GM19438 (cell line): ENCODE measurements around the gene CERKL.
"Not testable (repeated sequence)": the region's sequence is repeated elsewhere in the genome, so short reads cannot be mapped to it uniquely, and the experiment has no call there.

Source experiments
- ATAC-seq: cut with Tn5 transposase; IDR thresholded peaks from one replicate; pipeline ENCODE4 v1.9.1; 2021; ENCODE audit warnings: low read depth; ENCODE audit not compliant: unreplicated experiment

The CERKL gene, protein sequence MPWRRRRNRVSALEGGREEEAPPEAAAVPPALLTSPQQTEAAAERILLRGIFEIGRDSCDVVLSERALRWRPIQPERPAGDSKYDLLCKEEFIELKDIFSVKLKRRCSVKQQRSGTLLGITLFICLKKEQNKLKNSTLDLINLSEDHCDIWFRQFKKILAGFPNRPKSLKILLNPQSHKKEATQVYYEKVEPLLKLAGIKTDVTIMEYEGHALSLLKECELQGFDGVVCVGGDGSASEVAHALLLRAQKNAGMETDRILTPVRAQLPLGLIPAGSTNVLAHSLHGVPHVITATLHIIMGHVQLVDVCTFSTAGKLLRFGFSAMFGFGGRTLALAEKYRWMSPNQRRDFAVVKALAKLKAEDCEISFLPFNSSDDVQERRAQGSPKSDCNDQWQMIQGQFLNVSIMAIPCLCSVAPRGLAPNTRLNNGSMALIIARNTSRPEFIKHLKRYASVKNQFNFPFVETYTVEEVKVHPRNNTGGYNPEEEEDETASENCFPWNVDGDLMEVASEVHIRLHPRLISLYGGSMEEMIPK

DNA sequence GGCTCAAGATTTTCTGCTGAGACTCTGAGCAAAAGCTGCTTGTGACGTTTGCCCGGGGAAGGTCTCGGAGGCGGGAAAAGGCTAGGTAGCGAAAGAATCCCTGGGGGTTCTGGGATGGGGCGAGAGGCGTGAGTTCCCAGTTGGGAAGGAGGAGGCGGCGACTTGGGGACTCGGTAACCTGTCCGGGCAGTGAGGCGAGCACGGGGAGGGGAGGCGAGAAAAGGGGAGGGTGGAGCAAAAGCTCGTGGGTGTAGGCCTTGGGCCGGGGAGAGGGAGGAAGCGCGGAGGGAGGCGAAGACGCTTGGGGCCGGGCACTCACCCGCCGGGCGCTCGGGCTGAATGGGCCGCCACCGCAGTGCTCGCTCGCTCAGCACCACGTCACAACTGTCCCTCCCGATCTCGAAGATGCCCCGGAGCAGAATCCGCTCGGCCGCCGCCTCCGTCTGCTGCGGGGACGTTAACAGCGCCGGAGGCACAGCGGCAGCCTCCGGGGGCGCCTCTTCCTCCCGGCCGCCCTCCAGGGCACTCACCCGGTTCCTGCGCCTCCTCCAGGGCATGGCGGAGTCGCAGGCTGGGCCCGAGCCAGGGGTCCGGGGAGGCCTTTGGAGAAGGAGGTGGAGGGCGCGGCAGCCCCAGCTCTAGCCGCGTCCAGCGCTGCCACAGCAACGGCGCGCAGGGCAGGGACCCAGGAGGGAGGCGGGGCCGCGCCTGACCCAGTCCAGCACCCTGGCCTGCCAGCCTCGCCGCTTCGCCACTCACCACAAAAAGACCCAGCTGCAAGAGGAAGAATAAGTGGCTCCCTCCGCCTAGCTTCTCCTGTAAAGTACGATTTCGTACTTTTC lies at the start of gene CERKL:
TSS of gene CERKL (minus strand) at position 656 of the 842 bp plus-strand sequence. CDS start at position 557, 99 bp downstream.
- ATAC-seq, result peak; percentile 93

DNA sequence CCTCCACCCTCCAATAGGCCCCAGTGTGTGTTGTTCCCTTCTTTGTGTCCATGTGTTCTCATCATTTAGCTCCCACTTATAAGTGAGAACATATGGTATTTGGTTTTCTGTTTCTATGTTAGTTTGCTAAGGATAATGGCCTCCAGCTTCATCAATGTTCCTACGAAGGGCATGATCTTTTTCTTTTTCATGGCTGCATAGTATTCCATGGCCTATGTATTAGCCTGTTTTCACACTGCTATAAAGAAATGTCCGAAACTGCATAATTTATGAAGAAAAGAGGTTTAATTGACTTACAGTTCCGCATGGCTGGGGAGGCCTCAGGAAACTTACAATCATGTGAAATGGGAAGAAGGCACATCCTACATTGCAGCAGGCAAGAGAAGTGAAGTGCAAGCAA lies 45.6 kb upstream of the CERKL start:
- not testable (repeated sequence) for ATAC-seq

DNA sequence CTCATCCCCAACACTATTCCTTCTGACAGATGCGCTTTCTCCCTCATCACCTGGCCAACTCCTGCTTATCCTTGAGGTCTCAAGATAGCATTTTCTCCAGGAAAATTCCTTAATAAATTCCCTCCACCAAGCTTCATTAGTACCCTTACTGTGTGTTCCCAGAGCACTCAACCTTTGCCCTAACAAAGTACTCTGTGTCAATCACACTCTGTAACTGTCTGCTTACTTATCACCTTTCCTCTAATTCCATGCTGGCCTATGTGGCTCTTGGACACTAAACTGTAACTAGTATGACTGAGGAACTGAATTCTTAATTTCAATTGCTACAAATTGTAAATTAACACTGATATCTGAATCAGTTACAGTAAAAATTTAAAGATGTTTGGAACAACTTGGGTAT lies 41.3 kb upstream of the CERKL start:
- ATAC-seq, result no peak

DNA sequence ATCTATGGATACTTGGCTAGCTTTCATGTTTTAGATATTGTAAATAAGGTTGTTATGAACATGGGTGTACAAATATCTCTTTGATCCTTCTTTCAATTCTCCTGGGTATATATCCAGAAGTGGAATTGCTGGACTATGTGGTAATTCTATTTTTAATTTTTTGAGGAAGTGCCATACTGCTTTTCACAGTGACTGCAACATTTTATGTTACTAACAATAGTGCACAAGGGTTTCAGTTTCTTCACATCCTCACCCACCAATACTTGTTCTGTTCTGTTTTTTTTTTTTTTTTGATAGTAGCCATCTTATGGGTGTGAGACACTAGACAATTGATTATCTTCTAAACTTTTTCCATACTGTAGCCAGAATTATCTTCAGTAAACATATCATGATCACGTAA lies 40.7 kb upstream of the CERKL start:
- no peak for ATAC-seq

DNA sequence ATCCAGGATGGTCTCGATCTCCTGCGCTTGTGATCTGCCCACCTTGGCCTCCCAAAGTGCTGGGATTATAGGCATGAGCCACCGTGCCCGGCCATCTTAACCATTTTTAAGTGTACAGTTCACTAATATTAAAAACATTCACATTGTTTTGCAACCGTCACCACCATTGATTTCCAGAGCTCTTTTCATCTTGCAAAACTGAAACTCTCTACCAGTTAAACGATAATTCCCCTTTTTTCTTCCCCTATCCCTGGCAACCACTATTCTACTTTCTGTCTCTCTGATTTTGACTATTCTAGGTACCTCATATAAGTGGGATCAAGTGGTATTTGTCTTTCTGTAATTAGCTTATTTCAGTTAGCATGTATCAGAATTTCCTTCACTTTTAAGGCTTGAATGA lies 40.2 kb upstream of the CERKL start:
- ATAC-seq, result no peak

DNA sequence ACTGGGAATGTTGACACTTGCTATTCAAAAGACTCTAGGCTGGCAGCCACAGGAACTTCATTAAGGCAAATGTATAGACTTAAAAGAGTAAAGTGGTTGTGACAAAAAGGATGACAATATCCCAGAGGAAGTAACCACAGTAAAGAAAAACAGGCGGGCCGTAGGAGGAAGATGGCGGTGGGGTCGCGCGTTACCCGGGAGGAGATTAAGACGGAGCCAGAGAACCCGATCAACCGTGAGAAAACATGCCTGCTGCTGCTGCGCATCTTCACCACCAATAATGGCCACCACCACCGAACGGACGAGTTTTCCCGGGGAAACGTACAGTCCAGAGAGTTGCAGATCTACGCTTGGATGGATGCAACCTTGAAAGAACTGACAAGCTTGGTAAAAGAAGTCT lies 37.4 kb upstream of the CERKL start:
- ATAC-seq, result no peak

DNA sequence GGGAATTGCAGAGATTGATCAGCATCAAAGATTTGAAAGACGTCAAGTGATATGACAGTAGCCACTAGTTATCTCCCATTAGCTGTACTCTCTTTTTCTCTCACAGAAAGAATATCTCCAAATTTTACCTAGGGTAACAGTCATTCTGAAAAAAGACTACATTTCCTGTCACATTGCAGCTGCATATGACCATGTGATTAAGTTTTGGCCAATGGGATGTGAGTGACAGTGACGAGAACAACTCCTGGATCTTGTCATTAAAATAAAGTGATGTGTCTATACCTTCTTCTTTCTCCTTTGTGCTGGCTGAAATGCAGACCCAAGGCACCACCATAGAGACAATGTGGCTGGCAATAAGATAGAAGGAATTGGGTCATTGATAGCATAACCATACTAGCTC lies 34.0 kb upstream of the CERKL start:
- no peak for ATAC-seq

DNA sequence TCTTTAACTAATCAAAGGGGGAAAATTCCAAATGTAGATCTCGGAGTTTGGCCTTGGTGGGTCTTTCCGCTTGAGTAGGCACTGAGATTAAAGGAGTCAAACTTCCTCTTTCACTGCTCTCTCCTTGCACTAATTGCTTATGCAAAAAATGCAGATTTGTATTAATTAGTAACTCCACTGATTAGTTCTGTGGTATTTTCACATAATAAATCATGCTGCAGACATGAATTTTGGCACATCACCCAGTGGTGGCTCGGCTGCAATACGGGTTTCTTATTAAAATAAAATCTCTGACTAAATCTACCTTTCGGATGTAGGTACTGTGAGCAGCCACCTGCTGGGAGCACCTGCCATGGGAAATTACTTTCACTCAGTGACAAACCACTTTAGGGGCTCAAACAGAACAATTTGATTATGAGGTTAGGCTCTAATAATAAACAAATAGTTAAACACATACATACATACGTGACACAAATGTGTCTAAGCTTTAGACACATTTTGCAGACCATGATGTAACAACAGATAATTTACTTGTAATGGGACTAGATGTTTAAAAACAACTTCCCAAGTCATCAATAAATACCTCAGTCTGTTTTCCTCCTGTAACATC lies 29.8 kb upstream of the CERKL start:
- ATAC-seq, result no peak

DNA sequence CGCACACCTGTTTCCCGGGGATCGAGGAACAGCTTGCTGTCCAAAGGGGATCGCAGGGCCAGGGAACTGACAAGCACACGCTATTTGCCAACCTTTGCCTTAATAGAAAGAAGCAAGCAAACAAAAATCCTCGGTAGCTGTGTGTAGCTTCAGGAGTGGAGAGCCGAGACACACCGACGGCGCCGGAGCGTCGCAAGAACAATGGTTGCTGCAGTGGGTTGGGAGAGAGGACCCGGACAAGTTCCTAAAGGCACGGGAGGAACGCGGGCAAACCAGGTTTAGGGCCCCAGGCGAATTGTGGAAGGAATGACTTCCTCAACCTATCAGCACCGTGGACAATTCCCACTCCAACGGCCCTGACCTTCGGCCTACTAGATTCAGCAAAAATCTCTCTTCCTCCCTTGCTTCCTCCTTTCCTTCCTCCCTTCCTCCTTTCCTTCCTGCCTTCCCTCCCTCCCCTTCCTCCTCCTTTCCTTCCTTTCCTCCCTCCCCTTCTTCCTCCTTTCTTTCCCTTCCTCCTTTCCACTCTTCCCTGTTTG lies 28.3 kb upstream of the CERKL start:
- no peak for ATAC-seq

DNA sequence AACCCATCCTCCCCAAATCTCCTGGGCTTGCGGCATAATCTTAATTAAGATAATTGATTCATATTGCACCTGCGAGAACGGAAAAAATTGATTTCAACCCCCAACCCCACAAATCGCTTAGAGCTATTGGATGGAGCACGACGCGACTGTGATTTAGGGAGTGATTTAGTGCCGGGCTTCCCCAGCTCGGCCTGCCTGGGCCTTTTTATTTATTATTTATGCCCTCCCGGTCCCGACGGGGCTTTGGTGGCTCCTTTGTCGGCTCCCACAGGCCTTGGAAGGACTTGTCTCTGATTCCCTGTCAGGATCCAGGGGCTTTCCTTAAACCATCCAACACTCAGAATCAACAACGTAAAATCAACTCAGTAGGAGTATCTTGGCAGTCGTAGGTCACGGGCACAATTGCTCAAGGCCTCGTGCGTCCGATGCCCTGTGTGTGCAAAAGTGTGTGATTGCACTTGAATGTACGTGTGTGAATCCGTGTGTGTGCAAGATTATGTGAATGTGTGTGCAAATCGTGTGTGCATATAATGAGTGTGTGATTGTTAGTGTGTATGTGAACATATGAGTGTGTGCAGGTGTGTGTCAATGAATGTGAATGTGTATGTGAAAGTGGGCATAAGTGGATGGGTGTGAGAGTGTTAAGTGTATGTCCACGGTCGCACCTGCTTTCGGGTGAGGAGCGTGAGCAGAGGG lies 27.7 kb upstream of the CERKL start:
- ATAC-seq, result no peak

DNA sequence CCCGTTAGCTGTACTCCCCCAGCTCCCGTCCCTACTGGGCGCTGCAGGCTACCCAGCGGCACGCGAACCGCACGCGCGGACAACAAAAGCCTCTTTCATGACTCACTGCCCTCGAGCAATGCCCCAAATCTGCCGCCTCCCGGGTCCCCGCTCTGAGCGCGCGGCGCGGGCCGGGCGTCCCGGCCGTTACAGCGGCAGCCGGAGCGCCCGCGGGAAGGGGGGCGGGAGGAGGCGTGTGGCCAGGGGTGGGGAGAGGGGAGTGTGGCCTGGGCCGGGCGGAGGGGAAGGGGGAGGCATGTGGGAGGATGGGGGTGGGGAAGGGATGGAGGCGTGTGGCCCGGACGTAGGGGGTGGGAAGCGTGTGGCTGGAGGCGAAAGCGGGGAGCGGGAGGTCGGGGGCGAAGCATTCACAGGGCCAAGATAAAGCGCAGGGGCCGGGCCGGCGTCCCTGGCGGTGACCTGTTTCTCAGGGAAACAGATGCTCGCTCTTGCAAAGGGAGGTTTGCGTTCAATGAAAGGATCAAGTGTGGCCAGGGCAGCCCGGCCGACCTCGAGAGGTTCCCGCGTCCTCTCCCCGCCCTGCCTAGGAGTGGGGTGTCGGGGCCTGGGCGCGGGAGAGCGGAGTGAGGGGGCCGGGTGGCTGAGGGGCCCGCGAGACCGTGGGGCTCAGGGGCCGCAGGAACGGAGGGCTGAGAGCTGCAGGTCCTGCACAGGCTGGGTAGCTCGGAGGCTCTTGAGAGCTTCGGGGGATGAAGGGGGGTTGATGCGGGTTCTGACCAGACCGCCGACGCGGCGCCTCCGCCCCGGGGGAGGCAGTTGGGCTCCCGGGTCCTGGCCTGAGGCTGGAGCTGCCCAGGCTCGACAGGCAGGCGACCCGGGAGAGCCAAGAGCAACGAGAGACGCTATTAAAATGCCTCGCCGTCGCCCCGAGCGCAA lies 26.9 kb upstream of the CERKL start:
- ATAC-seq, result peak; percentile 38

DNA sequence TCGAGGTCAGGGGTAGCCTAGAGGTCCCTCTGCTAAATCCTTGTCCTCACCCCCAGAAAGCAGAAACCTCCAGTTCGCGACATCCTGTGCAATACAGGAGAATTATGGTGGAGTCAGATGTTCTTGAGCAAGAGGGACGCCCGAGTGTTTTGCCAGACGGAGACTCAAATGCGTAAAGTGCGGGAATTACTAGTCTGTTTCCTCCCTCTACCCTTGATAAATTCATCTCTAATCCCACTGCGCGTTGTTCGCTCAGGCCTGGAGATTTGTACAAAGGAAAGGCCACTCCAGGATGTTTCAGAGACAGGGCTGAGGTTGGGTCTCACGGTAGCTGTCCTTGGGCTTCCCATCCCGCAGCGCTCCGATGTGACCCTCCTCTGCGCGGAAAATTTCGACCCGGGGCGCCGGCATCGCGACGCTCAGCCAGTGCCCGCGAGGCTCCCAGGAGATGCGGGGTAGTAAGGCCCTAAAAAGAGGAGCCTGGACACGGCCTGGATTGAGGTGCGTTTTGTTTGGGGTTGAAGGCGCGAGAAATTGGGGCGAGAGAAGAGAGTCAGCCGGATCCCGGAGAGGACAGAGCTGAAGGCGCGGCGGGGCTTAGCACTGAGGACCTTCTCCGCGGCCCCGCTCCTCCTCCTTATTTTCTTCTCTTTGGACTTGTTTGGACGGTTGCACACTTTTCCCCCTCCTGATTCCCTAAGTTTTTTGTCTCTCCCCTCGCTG lies 26.1 kb upstream of the CERKL start:
- peak; percentile 21 for ATAC-seq

DNA sequence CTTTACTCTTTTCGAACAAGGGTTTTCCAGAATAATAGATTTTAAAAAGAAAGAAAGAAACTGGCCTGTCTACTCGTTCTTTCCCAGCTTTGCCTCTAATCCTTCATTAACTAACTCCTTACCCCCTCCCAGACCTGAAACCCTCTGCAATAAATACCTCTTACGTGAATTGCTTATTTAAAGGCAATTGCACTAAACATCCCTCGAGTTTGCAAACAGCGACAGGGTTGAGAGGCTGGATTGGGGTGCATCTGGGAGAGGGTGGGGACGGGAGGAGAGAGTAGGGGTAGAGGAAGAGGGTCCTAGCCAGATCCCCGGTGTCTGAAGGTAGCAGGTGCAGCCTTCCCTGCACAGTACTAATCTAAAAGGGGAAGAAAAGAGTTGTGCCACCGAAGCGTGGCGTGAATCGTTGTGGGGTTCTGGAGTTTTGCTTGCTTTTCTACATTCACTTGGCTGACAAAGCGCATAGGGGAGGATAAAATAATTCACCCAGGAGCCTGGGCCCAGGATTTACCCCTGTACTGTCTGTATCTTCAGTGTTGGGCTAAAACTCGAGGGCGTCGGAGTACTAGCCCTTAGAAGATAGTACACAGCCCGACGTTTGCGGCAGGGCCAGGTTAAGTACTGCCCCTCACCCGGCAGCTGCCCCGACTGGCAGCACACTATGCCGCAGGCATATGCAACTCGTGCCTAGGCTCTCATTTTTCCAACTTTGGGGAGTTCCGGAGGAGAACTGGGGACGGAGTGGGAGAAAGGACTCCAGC lies 25.3 kb upstream of the CERKL start:
- no peak for ATAC-seq

DNA sequence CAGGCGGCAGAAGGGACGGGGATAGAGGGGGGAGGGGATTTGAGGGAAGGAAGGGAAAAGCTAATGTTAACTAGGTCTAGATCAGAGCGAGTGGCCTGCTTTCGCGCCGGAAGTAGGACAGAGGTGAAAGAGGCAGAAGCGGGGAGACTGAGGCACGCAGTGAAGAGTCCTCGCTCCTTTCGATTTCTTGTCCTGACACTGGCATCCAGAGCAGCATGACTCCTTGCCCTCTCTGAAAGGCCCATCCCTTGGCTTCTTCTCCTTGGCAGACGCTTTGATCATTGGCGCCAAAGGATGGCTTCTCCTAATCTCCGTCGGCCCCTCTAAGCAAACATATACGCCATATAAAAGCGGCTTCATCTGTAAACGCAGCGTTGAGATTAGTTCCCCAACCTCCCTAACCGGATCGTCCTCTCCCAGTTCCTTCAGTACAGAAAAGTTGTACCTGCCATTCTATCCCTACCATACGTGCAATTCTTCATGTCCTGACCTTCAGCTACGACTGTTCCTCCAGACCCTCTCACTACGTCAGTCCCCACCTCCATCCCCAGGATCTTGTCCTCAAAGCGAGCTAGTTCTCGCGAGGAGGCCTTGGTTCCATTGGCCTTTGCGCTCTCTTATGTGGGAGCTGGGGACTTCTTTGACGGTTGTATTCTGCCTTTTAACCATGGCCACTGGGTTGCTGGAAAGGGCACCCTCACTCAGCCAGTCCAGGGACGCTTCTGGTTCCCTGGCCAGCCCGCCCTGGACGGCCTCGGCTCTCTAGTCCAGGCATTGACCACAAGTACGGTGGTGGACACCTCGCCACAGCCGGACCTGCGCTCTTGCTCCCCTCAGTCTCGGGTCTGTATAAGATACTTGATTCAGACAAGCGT lies 24.3 kb upstream of the CERKL start:
- ATAC-seq, result no peak

DNA sequence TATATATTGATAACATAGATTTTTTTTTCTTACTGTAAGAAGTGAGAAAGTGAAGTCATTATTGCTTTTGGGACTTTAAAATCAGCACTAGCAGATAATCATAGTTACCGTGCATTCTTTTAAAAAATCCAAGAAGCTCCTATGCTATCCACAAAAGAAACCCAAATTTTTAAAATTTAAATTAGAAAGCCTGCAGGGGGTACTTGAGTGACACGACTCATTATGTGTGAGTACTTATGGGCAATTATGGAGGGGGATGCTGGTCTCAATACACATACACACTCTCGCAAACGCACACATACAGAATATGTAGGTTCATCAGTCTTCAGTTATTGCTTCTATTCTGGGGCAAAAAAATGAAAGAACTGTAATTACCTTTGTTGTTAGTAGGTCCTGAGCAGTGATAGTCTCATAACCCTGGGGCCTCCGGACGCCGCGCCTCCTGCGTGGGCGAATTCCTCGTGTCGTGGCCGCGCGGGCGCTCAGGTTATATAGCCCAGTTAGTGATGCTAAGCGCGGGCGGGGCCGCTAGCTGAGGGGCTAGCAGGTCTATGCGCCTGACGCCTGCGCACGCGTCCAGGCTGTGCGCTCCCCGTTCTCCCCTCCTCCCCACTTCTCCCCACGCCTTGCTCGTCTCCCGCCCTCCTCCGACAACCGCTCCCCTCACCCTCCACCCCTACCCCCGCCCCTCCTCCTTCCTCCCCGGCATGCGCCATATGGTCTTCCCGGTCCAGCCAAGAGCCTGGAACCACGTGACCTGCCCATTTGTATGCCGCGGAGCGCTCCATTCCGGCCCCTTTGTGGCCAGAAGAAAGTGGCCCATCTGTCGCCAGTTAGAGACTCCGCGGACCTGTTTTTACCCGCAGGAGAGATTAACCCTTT lies 23.4 kb upstream of the CERKL start, which contains the start of gene NEUROD1:
TSS of gene NEUROD1 (minus strand) at position 463 of the 882 bp plus-strand sequence. CDS start 1,657 bp downstream, outside the sequence.
- ATAC-seq, result no peak

DNA sequence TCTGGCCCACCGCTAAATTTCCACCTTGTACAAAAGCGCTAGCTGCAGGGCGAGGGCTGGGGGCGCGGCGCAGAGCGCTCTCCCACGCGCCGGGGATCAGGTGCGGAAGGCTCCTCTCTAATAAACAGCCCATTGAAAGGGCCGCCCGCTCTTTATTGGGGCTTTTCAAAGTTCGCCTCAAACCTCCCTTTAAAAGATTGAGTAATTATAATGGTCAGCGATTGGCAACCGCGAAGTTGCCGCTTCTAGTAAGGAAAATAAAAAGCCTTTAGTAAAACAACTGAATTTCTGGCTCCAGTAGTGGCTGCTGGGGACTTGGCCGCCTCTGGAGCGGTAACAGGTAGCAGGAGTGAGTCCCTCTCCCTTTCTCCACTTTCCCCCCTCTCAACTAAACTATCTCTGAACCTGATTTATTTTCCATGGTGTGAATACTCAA lies 22.7 kb upstream of the CERKL start:
- no peak for ATAC-seq
